HEK293 (cell line): ENCODE data around the gene NEK1.

Source experiments
- CTCF ChIA-PET: fragments of 350-600 bp; formaldehyde crosslinking; extraction: SDS; loops from one replicate; lab custom pipeline; 2021; ENCODE audit warnings: antibody characterized with exemption; lab: Yijun Ruan, JAX
- POLR2A ChIA-PET: fragments of 300-600 bp; formaldehyde crosslinking; extraction: SDS; loops from one replicate; lab custom pipeline; 2020; ENCODE audit warnings: antibody characterized with exemption, inconsistent platforms; lab: Yijun Ruan, JAX
- H3K27ac ChIP-seq: fragments of 200-500 bp; sonication (Bioruptor generic); 2 replicates; pipeline ENCODE4 v1.5.1; 2014; ENCODE audit warnings: low read depth, low read length, control low read depth, inconsistent platforms; ENCODE audit errors: extremely low read depth
- H3K36me3 ChIP-seq, 2 experiments: fragments of 200-500 bp in 1 of 2; sonication (Bioruptor generic) in 1 of 2; 1 replicate in 1 of 2; 2 replicates in 1 of 2; pipeline ENCODE4 v1.5.1; 2014 to 2017; ENCODE audit warnings: inconsistent platforms in 2 of 2, low read length in 2 of 2; ENCODE audit not compliant: control insufficient read depth in 2 of 2, insufficient read depth in 1 of 2
- H3K4me1 ChIP-seq: fragments of 200-500 bp; sonication (Bioruptor generic); 2 replicates; pipeline ENCODE4 v1.5.1; 2014; ENCODE audit warnings: mild to moderate bottlenecking, low read length, inconsistent platforms; ENCODE audit not compliant: control insufficient read depth, insufficient read depth
- H3K4me3 ChIP-seq: 2 replicates; pipeline ENCODE4 v1.5.1; 2011; ENCODE audit warnings: low read depth, mild to moderate bottlenecking, control low read depth, low read length, moderate library complexity
- H3K9me3 ChIP-seq: fragments of 200-500 bp; sonication (Bioruptor generic); 2 replicates; pipeline ENCODE4 v1.5.1; 2014; ENCODE audit warnings: low read depth, low read length, inconsistent platforms; ENCODE audit not compliant: control insufficient read depth, insufficient read depth
- GLI4 ChIP-seq: fragments of 450-650 bp; formaldehyde crosslinking; IDR thresholded peaks from 2 replicates; pipeline ENCODE4 v1.5.1; 2016; ENCODE audit warnings: missing biosample characterization, missing genetic modification characterization
- GLIS2 ChIP-seq: fragments of 450-650 bp; formaldehyde crosslinking; IDR thresholded peaks from 2 replicates; pipeline ENCODE4 v1.5.1; 2016; ENCODE audit warnings: missing biosample characterization, missing genetic modification characterization
- MZF1 ChIP-seq: fragments of 450-650 bp; formaldehyde crosslinking; IDR thresholded peaks from 2 replicates; pipeline ENCODE4 v1.5.1; 2017; ENCODE audit warnings: missing biosample characterization, missing genetic modification characterization, borderline replicate concordance
- OSR2 ChIP-seq: fragments of 450-650 bp; formaldehyde crosslinking; IDR thresholded peaks from 2 replicates; pipeline ENCODE4 v1.5.1; 2016; ENCODE audit warnings: missing biosample characterization, missing genetic modification characterization
- ZFP3 ChIP-seq: fragments of 450-650 bp; formaldehyde crosslinking; IDR thresholded peaks from 2 replicates; pipeline ENCODE4 v1.5.1; 2016; ENCODE audit warnings: low read depth, missing biosample characterization, missing genetic modification characterization
- ZNF132 ChIP-seq: fragments of 450-650 bp; formaldehyde crosslinking; IDR thresholded peaks from 2 replicates; pipeline ENCODE4 v1.5.1; 2017; ENCODE audit warnings: missing biosample characterization, missing genetic modification characterization, borderline replicate concordance
- ZNF140 ChIP-seq: fragments of 450-650 bp; formaldehyde crosslinking; IDR thresholded peaks from 2 replicates; pipeline ENCODE4 v1.5.1; 2016; ENCODE audit warnings: missing biosample characterization, missing genetic modification characterization
- ZNF16 ChIP-seq: fragments of 450-650 bp; formaldehyde crosslinking; IDR thresholded peaks from 2 replicates; pipeline ENCODE4 v1.5.1; 2016; ENCODE audit warnings: low read depth, missing biosample characterization, missing genetic modification characterization
- ZNF19 ChIP-seq: fragments of 450-650 bp; formaldehyde crosslinking; IDR thresholded peaks from 2 replicates; pipeline ENCODE4; 2016; ENCODE audit warnings: missing biosample characterization, missing genetic modification characterization, low read depth
- ZNF221 ChIP-seq: fragments of 450-650 bp; formaldehyde crosslinking; IDR thresholded peaks from 2 replicates; pipeline ENCODE4 v1.5.1; 2017; ENCODE audit warnings: missing biosample characterization, missing genetic modification characterization, borderline replicate concordance
- ZNF239 ChIP-seq: fragments of 450-650 bp; formaldehyde crosslinking; IDR thresholded peaks from 2 replicates; pipeline ENCODE4 v1.5.1; 2016; ENCODE audit warnings: missing biosample characterization, missing genetic modification characterization
- ZNF311 ChIP-seq: fragments of 450-650 bp; formaldehyde crosslinking; IDR thresholded peaks from 2 replicates; pipeline ENCODE4 v1.5.1; 2017; ENCODE audit warnings: missing biosample characterization, missing genetic modification characterization, borderline replicate concordance
- ZNF560 ChIP-seq: fragments of 450-650 bp; formaldehyde crosslinking; IDR thresholded peaks from 2 replicates; pipeline ENCODE4 v1.5.1; 2017; ENCODE audit warnings: missing biosample characterization, missing genetic modification characterization, borderline replicate concordance
- ZNF571 ChIP-seq: fragments of 450-650 bp; formaldehyde crosslinking; IDR thresholded peaks from 2 replicates; pipeline ENCODE4 v1.5.0; 2017; ENCODE audit warnings: missing biosample characterization, missing genetic modification characterization
- ZNF585B ChIP-seq: fragments of 450-650 bp; formaldehyde crosslinking; IDR thresholded peaks from 2 replicates; pipeline ENCODE4 v1.5.1; 2016; ENCODE audit warnings: missing biosample characterization, missing genetic modification characterization
- ZNF626 ChIP-seq: fragments of 450-650 bp; sonication (Bioruptor Pico); formaldehyde crosslinking; IDR thresholded peaks from 2 replicates; pipeline ENCODE4 v1.5.1; 2018; ENCODE audit warnings: missing biosample characterization, missing genetic modification characterization, inconsistent platforms
- ZNF664 ChIP-seq: fragments of 450-650 bp; formaldehyde crosslinking; IDR thresholded peaks from 2 replicates; pipeline ENCODE4 v1.5.1; 2016; ENCODE audit warnings: missing biosample characterization, missing genetic modification characterization
- ZNF785 ChIP-seq: fragments of 450-650 bp; formaldehyde crosslinking; IDR thresholded peaks from 2 replicates; pipeline ENCODE4 v1.5.1; 2016; ENCODE audit warnings: missing biosample characterization, missing genetic modification characterization
- ZSCAN16 ChIP-seq: fragments of 450-650 bp; formaldehyde crosslinking; IDR thresholded peaks from 2 replicates; pipeline ENCODE4 v1.5.1; 2016; ENCODE audit warnings: missing biosample characterization, missing genetic modification characterization
- TF ChIP-seq, protein P1 (sequence below): fragments of 450-650 bp; formaldehyde crosslinking; optimal IDR thresholded peaks from 2 replicates; pipeline ENCODE3; 2016; ENCODE audit warnings: missing biosample characterization, mild to moderate bottlenecking, missing genetic modification characterization
- TF ChIP-seq, protein P2 (sequence below): fragments of 450-650 bp; formaldehyde crosslinking; IDR thresholded peaks from 2 replicates; pipeline ENCODE4 v1.5.1; 2017; ENCODE audit warnings: missing biosample characterization, missing genetic modification characterization
- TF ChIP-seq, protein P3 (sequence below): fragments of 450-650 bp; formaldehyde crosslinking; IDR thresholded peaks from 2 replicates; pipeline ENCODE4 v1.5.1; 2017; ENCODE audit warnings: missing biosample characterization, mild to moderate bottlenecking, missing genetic modification characterization, moderate library complexity
- TF ChIP-seq, protein P4 (sequence below): fragments of 450-650 bp; formaldehyde crosslinking; IDR thresholded peaks from 2 replicates; pipeline ENCODE4; 2016; ENCODE audit warnings: missing biosample characterization, missing genetic modification characterization
- TF ChIP-seq, protein P5 (sequence below): fragments of 450-650 bp; formaldehyde crosslinking; IDR thresholded peaks from 2 replicates; pipeline ENCODE4 v1.5.1; 2016; ENCODE audit warnings: missing biosample characterization, missing genetic modification characterization, borderline replicate concordance
- TF ChIP-seq, protein P6 (sequence below): fragments of 450-650 bp; formaldehyde crosslinking; IDR thresholded peaks from 2 replicates; pipeline ENCODE4 v1.5.1; 2017; ENCODE audit warnings: missing biosample characterization, missing genetic modification characterization

NEK1 gene

DNA sequence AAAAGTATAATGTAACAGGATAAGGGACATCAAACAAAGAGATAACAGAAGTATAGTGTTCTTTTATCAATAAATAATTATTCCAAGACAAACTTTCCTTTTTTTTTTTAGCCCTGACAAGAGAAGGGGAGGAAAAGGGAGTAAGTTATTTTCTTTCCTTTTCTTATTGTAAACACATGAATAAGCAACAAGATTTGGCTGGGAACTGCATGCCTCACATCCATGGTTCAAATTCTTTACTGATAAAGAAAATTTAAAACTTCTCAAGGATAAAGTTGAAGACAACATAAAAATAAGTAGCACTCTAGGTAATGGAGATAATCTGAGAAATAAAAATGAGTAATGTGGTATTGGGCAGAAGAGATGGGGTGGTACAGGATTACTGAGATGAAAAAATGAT, 71.6 kb downstream of the NEK1 start:
- Histone ChIP-seq H3K9me3 (no peaks in the 10 kb centered on the region), H3K4me1 (no peaks in the 10 kb centered on the region), H3K4me3 (no peak overlapping the region), H3K27ac (no peak overlapping the region), H3K36me3 (peaks cover 3 to 10% of the 10 kb centered on the region in 2 experiments; a peak in 2 of 3 replicates)
- ChIA-PET POLR2A (no interaction called here), CTCF (no interaction called here)
- TF ChIP-seq ZNF626 (tag by site-specific recombination) (no peak), ZNF585B (tag by site-specific recombination) (no peak), ZNF785 (no peak), OSR2 (no peak), ZNF19 (no peak), GLIS2 (tag by site-specific recombination) (no peak), ZNF311 (tag by site-specific recombination) (no peak), ZNF664 (tag by site-specific recombination) (no peak), ZSCAN16 (tag by site-specific recombination) (no peak), ZNF140 (no peak), MZF1 (tag by site-specific recombination) (no peak), GLI4 (tag by site-specific recombination) (no peak), ZNF239 (tag by site-specific recombination) (no peak), ZFP3 (tag by site-specific recombination) (no peak)
- TF ChIP-seq, protein P1, sequence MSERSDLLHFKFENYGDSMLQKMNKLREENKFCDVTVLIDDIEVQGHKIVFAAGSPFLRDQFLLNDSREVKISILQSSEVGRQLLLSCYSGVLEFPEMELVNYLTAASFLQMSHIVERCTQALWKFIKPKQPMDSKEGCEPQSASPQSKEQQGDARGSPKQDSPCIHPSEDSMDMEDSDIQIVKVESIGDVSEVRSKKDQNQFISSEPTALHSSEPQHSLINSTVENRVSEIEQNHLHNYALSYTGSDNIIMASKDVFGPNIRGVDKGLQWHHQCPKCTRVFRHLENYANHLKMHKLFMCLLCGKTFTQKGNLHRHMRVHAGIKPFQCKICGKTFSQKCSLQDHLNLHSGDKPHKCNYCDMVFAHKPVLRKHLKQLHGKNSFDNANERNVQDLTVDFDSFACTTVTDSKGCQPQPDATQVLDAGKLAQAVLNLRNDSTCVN, result no peak
- TF ChIP-seq, protein P2, sequence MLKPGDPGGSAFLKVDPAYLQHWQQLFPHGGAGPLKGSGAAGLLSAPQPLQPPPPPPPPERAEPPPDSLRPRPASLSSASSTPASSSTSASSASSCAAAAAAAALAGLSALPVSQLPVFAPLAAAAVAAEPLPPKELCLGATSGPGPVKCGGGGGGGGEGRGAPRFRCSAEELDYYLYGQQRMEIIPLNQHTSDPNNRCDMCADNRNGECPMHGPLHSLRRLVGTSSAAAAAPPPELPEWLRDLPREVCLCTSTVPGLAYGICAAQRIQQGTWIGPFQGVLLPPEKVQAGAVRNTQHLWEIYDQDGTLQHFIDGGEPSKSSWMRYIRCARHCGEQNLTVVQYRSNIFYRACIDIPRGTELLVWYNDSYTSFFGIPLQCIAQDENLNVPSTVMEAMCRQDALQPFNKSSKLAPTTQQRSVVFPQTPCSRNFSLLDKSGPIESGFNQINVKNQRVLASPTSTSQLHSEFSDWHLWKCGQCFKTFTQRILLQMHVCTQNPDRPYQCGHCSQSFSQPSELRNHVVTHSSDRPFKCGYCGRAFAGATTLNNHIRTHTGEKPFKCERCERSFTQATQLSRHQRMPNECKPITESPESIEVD (tag by site-specific recombination), result no peak
- TF ChIP-seq, protein P3, sequence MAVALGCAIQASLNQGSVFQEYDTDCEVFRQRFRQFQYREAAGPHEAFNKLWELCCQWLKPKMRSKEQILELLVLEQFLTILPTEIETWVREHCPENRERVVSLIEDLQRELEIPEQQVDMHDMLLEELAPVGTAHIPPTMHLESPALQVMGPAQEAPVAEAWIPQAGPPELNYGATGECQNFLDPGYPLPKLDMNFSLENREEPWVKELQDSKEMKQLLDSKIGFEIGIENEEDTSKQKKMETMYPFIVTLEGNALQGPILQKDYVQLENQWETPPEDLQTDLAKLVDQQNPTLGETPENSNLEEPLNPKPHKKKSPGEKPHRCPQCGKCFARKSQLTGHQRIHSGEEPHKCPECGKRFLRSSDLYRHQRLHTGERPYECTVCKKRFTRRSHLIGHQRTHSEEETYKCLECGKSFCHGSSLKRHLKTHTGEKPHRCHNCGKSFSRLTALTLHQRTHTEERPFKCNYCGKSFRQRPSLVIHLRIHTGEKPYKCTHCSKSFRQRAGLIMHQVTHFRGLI (tag by site-specific recombination), result no peak
- TF ChIP-seq, protein P4, sequence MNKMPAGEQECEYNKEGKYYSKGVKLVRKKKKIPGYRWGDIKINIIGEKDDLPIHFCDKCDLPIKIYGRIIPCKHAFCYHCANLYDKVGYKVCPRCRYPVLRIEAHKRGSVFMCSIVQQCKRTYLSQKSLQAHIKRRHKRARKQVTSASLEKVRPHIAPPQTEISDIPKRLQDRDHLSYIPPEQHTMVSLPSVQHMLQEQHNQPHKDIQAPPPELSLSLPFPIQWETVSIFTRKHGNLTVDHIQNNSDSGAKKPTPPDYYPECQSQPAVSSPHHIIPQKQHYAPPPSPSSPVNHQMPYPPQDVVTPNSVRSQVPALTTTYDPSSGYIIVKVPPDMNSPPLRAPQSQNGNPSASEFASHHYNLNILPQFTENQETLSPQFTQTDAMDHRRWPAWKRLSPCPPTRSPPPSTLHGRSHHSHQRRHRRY (tag by site-specific recombination), result no peak

DNA sequence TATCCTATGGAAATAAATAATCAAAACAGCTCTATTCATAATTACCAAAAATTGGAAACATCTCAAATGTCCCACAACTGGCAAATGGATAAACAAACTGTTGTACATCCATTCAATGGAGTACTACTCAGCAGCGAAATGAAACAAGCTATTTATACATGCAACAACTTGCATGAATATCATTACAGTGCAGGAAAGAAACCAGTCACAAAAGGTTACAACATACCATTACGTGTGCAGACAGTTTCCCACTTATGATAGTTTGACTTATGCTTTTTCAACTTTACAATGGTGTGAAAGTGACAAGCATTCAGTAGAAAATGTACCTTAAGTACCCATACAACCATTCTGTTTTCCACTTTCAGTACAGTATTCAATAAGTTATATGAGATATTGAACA, 82.3 kb downstream of the NEK1 start:
- Histone ChIP-seq H3K9me3 (no peaks in the 10 kb centered on the region), H3K36me3 (peaks cover 0 to 38% of the 10 kb centered on the region in 2 experiments; a peak in 1 of 3 replicates), H3K4me3 (no peak overlapping the region), H3K4me1 (no peaks in the 10 kb centered on the region), H3K27ac (no peak overlapping the region)
- POLR2A ChIA-PET, result no interaction called here
- CTCF ChIA-PET, result no interaction called here
- TF ChIP-seq ZNF560 (no peak), ZNF132 (tag by site-specific recombination) (no peak), ZNF221 (tag by site-specific recombination) (no peak), ZNF571 (no peak), ZNF16 (no peak)
- TF ChIP-seq, protein P5, sequence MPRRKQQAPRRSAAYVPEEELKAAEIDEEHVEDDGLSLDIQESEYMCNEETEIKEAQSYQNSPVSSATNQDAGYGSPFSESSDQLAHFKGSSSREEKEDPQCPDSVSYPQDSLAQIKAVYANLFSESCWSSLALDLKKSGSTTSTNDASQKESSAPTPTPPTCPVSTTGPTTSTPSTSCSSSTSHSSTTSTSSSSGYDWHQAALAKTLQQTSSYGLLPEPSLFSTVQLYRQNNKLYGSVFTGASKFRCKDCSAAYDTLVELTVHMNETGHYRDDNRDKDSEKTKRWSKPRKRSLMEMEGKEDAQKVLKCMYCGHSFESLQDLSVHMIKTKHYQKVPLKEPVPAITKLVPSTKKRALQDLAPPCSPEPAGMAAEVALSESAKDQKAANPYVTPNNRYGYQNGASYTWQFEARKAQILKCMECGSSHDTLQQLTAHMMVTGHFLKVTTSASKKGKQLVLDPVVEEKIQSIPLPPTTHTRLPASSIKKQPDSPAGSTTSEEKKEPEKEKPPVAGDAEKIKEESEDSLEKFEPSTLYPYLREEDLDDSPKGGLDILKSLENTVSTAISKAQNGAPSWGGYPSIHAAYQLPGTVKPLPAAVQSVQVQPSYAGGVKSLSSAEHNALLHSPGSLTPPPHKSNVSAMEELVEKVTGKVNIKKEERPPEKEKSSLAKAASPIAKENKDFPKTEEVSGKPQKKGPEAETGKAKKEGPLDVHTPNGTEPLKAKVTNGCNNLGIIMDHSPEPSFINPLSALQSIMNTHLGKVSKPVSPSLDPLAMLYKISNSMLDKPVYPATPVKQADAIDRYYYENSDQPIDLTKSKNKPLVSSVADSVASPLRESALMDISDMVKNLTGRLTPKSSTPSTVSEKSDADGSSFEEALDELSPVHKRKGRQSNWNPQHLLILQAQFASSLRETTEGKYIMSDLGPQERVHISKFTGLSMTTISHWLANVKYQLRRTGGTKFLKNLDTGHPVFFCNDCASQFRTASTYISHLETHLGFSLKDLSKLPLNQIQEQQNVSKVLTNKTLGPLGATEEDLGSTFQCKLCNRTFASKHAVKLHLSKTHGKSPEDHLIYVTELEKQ (tag by site-specific recombination), result no peak
- TF ChIP-seq, protein P6, sequence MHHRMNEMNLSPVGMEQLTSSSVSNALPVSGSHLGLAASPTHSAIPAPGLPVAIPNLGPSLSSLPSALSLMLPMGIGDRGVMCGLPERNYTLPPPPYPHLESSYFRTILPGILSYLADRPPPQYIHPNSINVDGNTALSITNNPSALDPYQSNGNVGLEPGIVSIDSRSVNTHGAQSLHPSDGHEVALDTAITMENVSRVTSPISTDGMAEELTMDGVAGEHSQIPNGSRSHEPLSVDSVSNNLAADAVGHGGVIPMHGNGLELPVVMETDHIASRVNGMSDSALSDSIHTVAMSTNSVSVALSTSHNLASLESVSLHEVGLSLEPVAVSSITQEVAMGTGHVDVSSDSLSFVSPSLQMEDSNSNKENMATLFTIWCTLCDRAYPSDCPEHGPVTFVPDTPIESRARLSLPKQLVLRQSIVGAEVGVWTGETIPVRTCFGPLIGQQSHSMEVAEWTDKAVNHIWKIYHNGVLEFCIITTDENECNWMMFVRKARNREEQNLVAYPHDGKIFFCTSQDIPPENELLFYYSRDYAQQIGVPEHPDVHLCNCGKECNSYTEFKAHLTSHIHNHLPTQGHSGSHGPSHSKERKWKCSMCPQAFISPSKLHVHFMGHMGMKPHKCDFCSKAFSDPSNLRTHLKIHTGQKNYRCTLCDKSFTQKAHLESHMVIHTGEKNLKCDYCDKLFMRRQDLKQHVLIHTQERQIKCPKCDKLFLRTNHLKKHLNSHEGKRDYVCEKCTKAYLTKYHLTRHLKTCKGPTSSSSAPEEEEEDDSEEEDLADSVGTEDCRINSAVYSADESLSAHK (tag by site-specific recombination), result no peak
